Measurements from ENCODE around the gene PRRT1.
"Not testable (repeated sequence)": the region's sequence is repeated elsewhere in the genome, so short reads cannot be mapped to it uniquely, and the experiment has no call there.

The PRRT1 gene

GRCh38 chr6:32151863-32152768 lies at the start of gene PRRT1:
Gene PRRT1 (minus strand): TSS chr6:32151939. CDS start chr6:32151827, 112 bp downstream.
- DNase-seq = no peak

GRCh38 chr6:32200711-32201475 lies 49.2 kb upstream of the PRRT1 start:
- DNase-seq = no peak

- no peak for DNase-seq
These were observed 47.1 kb upstream of the PRRT1 start for GRCh38 chr6:32198866-32199265.

GRCh38 chr6:32198345-32198696 lies 46.6 kb upstream of the PRRT1 start:
- DNase-seq = no peak

- DNase-seq = no peak
These were observed 45.2 kb upstream of the PRRT1 start for GRCh38 chr6:32196682-32197616.

- no peak for DNase-seq
These were observed 44.4 kb upstream of the PRRT1 start for GRCh38 chr6:32195902-32196681.

GRCh38 chr6:32195652-32195901 lies 43.8 kb upstream of the PRRT1 start:
- peak; percentile 91 for DNase-seq

- DNase-seq = no peak
These were observed 43.3 kb upstream of the PRRT1 start for GRCh38 chr6:32194825-32195651.

- DNase-seq = no peak
These were observed 42.6 kb upstream of the PRRT1 start for GRCh38 chr6:32194388-32194787.

GRCh38 chr6:32193096-32193495 lies 41.4 kb upstream of the PRRT1 start:
- not testable (repeated sequence) for DNase-seq

- no peak for DNase-seq
These were observed 40.9 kb upstream of the PRRT1 start, which contains the start of gene GPSM3 for GRCh38 chr6:32192608-32193039. Gene GPSM3 (minus strand): TSS chr6:32192643. CDS start chr6:32192513, 130 bp downstream.

GRCh38 chr6:32191696-32192607 lies 40.2 kb upstream of the PRRT1 start:
- no peak for DNase-seq

- DNase-seq = no peak
These were observed 39.4 kb upstream of the PRRT1 start for GRCh38 chr6:32190911-32191677.

GRCh38 chr6:32190054-32190851 lies 38.5 kb upstream of the PRRT1 start, which contains the start of gene PBX2:
Gene PBX2 (minus strand): TSS chr6:32190202. CDS start chr6:32189915, 287 bp downstream.
- DNase-seq = no peak

- no peak for DNase-seq
These were observed 38.0 kb upstream of the PRRT1 start for GRCh38 chr6:32189742-32190053.

- no peak for DNase-seq
These were observed 37.5 kb upstream of the PRRT1 start for GRCh38 chr6:32189069-32189741.

- no peak for DNase-seq
These were observed 36.8 kb upstream of the PRRT1 start for GRCh38 chr6:32188381-32189068.
